ENCODE measurements around the gene ACOT2. TPM values are rescaled to one million over a fixed set of nuclear protein-coding genes. Genes with fewer than 3 reads are reported as not detected.
"Not testable (repeated sequence)": the region's sequence is repeated elsewhere in the genome, so short reads cannot be mapped to it uniquely, and the experiment has no call there.

The ACOT2 gene, protein sequence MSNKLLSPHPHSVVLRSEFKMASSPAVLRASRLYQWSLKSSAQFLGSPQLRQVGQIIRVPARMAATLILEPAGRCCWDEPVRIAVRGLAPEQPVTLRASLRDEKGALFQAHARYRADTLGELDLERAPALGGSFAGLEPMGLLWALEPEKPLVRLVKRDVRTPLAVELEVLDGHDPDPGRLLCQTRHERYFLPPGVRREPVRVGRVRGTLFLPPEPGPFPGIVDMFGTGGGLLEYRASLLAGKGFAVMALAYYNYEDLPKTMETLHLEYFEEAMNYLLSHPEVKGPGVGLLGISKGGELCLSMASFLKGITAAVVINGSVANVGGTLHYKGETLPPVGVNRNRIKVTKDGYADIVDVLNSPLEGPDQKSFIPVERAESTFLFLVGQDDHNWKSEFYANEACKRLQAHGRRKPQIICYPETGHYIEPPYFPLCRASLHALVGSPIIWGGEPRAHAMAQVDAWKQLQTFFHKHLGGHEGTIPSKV
- not detected for polyA plus RNA-seq (2012; ENCODE audit: insufficient read length, low read depth)

DNA sequence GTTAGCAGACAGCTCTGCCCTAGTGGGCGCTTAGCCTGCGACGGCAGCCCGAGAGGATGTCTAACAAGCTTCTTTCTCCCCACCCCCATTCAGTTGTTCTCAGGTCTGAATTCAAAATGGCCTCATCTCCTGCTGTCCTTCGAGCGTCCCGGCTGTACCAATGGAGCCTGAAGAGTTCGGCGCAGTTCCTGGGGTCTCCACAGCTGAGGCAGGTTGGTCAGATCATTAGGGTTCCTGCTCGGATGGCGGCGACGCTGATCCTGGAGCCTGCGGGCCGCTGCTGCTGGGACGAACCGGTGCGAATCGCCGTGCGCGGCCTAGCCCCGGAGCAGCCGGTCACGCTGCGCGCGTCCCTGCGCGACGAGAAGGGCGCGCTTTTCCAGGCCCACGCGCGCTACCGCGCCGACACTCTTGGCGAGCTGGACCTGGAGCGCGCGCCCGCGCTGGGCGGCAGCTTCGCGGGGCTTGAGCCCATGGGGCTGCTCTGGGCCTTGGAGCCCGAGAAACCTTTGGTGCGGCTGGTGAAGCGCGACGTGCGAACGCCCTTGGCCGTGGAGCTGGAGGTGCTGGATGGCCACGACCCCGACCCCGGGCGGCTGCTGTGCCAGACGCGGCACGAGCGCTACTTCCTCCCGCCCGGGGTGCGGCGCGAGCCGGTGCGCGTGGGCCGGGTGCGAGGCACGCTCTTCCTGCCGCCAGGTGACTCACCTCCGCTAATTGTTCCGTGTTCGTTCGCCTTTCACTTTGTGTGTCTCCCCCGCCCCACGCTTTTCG, at the start of gene ACOT2:
ACOT2 (plus strand) TSS at position 29 of the 774 bp plus-strand sequence; CDS start at position 57, 28 bp downstream.
- TF ChIP-seq, protein P1, sequence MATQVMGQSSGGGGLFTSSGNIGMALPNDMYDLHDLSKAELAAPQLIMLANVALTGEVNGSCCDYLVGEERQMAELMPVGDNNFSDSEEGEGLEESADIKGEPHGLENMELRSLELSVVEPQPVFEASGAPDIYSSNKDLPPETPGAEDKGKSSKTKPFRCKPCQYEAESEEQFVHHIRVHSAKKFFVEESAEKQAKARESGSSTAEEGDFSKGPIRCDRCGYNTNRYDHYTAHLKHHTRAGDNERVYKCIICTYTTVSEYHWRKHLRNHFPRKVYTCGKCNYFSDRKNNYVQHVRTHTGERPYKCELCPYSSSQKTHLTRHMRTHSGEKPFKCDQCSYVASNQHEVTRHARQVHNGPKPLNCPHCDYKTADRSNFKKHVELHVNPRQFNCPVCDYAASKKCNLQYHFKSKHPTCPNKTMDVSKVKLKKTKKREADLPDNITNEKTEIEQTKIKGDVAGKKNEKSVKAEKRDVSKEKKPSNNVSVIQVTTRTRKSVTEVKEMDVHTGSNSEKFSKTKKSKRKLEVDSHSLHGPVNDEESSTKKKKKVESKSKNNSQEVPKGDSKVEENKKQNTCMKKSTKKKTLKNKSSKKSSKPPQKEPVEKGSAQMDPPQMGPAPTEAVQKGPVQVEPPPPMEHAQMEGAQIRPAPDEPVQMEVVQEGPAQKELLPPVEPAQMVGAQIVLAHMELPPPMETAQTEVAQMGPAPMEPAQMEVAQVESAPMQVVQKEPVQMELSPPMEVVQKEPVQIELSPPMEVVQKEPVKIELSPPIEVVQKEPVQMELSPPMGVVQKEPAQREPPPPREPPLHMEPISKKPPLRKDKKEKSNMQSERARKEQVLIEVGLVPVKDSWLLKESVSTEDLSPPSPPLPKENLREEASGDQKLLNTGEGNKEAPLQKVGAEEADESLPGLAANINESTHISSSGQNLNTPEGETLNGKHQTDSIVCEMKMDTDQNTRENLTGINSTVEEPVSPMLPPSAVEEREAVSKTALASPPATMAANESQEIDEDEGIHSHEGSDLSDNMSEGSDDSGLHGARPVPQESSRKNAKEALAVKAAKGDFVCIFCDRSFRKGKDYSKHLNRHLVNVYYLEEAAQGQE (IDR thresholded peaks at IDR 0.05; ENCODE audit: insufficient read depth in 1 of 2, low read depth in 2 of 2, low read length in 2 of 2): not testable (repeated sequence)
- not testable (repeated sequence) for TF ChIP-seq TAF1 (IDR thresholded peaks at IDR 0.05; ENCODE audit: borderline replicate concordance, insufficient read depth, low read length); POLR2AphosphoS5 (IDR thresholded peaks at IDR 0.05; ENCODE audit: low read depth, low read length)

DNA sequence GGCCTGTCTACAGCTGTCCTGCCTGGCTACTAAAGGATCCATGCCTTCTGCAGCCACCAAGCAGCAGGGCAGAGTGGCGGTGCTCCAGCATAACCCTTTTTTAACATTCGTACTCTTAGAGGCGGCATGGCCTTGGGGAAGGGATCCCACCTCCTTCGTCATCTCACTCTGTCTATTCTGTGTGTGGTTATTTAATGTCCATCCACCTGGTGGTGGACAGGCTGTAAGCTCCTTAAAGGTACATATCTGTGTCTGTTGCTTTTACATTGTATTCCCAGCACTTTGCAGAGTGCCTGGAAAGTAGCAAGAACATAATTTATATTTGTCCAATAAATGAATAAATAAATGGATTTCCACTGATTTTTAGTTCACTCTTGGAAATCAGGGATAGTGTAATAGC, 47.8 kb upstream of the ACOT2 start:
- TF ChIP-seq SIN3A (IDR thresholded peaks at IDR 0.05; ENCODE audit: borderline replicate concordance, insufficient read depth, low read length) (no peak), POLR2AphosphoS5 (IDR thresholded peaks at IDR 0.05; ENCODE audit: low read depth, low read length) (no peak), TAF1 (IDR thresholded peaks at IDR 0.05; ENCODE audit: borderline replicate concordance, insufficient read depth, low read length) (no peak), FOXP2 (optimal IDR thresholded peaks at IDR 0.05; ENCODE audit: borderline replicate concordance, extremely low read depth, extremely low read length, insufficient read depth) (no peak)
- TF ChIP-seq, protein P1 (IDR thresholded peaks at IDR 0.05; ENCODE audit: insufficient read depth in 1 of 2, low read depth in 2 of 2, low read length in 2 of 2): no peak

DNA sequence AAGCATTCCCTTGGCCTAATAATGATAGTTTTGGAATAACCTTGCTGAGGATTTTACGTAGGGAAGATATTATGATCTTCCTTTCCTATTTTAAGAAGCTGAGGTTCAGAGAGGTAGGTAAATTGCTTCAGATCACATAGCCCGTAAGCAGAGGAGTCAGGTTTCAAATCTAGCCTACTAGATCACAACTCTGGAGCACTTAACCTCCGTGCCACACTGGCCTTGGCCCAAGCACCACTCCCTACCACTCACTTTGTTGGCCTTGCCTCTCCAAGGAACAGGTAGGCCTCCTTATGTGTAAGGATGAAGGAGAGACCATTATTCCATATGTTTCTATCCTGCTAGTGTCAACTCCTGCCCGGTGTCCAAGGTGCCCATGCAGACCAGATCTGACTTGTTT, 44.5 kb upstream of the ACOT2 start:
- TF ChIP-seq TAF1 (IDR thresholded peaks at IDR 0.05; ENCODE audit: borderline replicate concordance, insufficient read depth, low read length) (no peak), POLR2AphosphoS5 (IDR thresholded peaks at IDR 0.05; ENCODE audit: low read depth, low read length) (no peak), FOXP2 (optimal IDR thresholded peaks at IDR 0.05; ENCODE audit: borderline replicate concordance, extremely low read depth, extremely low read length, insufficient read depth) (no peak), SIN3A (IDR thresholded peaks at IDR 0.05; ENCODE audit: borderline replicate concordance, insufficient read depth, low read length) (no peak)
- TF ChIP-seq, protein P1 (IDR thresholded peaks at IDR 0.05; ENCODE audit: insufficient read depth in 1 of 2, low read depth in 2 of 2, low read length in 2 of 2): no peak

DNA sequence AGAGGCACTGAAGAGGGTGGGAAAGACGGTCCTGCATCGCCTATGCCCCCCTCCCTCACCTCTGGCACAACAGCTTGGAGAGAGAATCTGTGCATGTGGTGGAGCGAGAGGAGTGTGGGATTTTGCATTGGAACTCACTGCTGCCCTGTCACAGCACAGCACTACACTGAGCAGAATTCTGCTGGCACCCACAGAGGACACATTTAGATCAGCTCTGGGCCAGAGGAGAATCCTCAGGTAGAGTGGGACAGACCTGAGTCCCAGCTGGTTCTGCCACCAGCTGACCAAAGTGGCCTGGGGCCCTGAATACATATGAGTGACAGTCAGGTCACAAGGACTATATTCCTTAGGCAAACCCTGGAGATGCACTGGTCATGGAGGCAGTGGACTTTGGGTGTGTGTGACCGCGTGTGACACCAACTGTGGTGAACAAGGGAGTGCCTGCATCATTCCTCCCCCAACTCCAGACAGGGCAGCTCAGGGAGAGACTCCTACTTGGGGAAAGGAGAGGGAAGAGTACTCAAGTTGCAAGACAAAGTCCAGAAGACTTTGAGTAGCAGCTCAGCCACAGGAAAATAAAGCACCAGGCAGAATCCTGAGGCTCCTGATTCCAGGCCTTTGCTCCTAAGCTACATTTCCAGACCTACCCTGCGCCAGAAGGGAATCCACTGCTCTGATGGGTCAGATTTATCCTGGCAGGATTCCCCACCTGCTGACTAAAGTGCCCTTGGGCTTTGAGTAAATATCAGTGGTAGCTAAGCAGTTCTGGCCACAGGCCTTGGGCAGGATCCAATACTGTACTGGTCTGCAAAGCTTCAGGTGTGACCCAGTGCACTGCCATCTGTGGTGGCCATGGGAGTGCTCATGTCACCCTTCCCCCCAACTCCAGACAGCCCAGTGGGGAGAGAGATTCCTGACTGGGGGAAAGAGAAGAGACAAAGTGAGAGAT, 42.7 kb upstream of the ACOT2 start:
- TF ChIP-seq SIN3A (IDR thresholded peaks at IDR 0.05; ENCODE audit: borderline replicate concordance, insufficient read depth, low read length): no peak
- TF ChIP-seq POLR2AphosphoS5 (IDR thresholded peaks at IDR 0.05; ENCODE audit: low read depth, low read length): no peak
- TF ChIP-seq, protein P1 (IDR thresholded peaks at IDR 0.05; ENCODE audit: insufficient read depth in 1 of 2, low read depth in 2 of 2, low read length in 2 of 2): no peak
- no peak for TF ChIP-seq FOXP2 (optimal IDR thresholded peaks at IDR 0.05; ENCODE audit: borderline replicate concordance, extremely low read depth, extremely low read length, insufficient read depth)
- TF ChIP-seq TAF1 (IDR thresholded peaks at IDR 0.05; ENCODE audit: borderline replicate concordance, insufficient read depth, low read length): no peak
